NOMO-1 treated with dmso at 0.1 percent for 144 hours (cell line): ENCODE results near the gene PRDX2.

Experiments
- DNase-seq: peaks from one replicate; lab custom pipeline; 2025; ENCODE audit not compliant: unreplicated experiment; lab: John Stamatoyannopoulos, UW

Gene PRDX2

DNA sequence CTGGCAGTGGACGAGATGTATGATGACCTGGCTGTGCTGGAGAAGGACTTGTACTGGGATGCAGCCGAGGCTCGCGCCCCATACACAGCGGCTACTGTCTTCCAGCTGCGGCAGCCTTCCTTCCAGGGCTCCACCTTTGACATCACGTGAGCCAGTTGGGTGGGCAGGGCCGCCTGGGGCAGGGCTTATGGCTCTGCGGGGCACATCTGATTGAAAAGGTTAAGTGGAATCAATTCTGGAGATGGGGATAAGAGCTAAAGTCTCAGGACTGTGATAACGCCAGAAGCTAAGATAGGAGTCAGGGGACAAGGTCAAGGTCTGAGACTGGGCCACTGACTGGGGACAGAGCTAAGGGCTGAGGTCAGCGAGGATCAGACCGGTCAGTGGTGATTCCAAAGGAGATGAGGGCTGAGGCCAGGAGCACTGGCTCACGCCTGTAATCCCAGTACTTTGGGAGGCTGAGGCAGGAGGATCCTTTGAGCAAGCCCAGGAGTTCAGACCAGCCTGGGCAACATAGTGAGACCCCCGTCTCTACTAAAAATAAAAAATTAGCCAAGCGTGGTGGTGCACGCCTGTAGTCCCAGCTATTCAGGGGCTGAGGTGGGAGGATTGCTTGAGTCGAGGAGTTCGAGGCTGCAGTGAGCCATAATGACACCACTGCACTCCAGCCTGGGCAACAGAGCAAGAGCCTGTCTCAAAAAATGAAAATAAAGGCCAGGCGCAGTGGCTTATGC is 45.3 kb downstream of the PRDX2 start:
- no peak for DNase-seq

GRCh38 chr19:12754465-12755196 is 47.0 kb downstream of the PRDX2 start:
- DNase-seq, result no peak

DNA sequence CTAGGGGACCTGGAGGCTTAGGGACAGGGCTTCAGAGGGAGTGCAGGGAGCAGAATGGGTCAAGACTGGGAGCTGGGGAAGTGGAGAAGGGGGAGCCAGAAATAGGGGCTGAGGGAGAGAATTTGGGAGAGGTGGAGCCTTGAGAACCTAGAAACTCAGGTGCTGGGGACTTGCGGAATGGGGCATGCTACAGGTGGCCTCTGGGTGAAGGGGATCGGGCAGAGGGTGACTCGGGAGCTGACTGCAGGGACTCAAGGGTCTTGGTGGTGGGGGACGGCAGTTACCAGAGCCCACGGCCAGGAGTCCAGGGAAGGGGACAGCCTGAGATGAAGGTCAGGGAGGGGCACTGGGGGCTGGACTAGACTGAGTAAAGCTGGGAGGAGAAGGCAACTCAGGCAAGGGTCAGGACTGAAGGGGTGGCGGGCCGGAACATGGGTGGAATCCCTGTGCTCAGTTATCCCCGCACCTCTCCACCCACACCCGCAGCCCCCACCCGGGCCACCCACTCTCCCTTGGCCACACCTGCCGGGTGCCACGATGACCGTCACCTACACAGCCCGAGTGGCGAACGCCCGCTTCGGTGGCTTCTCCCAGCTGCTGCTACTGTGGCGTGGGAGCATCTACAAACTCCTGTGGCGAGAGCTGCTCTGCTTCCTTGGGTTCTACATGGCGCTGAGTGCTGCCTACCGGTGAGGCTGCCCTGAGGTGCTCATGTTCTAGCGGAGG is 49.4 kb downstream of the PRDX2 start:
- DNase-seq, result no peak

- no peak for DNase-seq
Observed at GRCh38 chr19:12751635-12752034, 50.0 kb downstream of the PRDX2 start, which contains the start of gene BEST2. Gene BEST2 (plus strand): TSS chr19:12751791. CDS start chr19:12752593, 802 bp downstream.

GRCh38 chr19:12750851-12751250 is 50.7 kb downstream of the PRDX2 start:
- no peak for DNase-seq

DNA sequence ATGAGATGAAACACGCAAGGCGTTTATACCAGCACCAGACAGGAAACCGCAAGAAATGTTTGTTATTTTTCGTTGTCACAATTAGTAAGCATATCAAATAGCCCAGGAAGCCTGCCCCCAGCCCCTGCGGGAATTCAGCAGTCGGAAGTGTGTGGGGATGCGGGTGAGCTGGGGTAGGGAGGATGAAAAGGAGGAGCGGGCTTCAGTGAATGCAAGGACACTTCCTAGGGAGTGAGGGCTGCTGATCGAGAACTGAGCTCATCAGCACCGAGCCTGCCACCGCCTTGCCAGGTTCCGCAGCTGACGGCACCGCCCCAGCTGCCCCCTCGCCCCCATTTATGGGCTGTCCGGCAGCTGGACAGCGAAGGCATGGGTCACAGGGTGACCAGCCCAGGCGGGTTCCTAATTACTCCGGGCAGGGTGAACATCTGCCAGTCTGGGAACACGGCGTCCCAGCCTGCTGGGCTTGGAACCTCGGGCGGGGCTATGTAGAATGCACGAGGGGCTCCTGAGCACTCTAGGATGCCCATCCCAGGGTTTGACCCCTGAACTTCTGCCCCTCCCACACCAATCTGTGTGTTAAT is 51.6 kb downstream of the PRDX2 start:
- no peak for DNase-seq

DNA sequence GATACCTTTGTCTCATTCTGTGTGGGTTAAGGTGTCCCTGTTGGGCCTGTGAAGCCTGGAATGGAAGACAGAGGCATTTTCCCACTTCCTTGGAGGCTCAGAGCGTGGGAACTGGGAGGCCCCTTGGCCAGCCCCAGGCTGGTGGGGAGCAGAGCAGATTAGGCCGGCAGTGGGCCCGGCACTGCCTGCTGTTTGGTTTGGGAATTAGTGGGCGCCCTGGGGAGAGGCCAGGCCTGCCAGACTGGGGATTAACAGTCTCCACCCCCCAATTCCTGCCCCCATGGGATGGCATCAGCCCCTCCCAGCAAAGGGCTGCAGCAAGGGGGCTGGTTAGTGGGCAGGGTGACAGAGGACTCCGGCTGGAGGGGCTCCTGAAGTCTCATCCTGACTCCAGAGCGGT is 53.1 kb downstream of the PRDX2 start:
- no peak for DNase-seq
